Measurements from ENCODE around the gene FAM120B.

- TF ChIP-seq CTCF (IDR thresholded peaks at IDR 0.05) (no peak), POLR2AphosphoS5 (IDR thresholded peaks at IDR 0.05) (no peak), POLR2A (IDR thresholded peaks at IDR 0.05) (no peak)
These were observed 51.3 kb downstream of the FAM120B start for GRCh38 chr6:170357812-170358211.

All from gastroesophageal sphincter (tissue), 3 donors.